Measurements from ENCODE around the gene GALNT14. TPM values are rescaled to one million over a fixed set of nuclear protein-coding genes. Genes with fewer than 3 reads are reported as not detected.
A peak's percentile ranks its signal among the peaks of the same experiment; 100 is the strongest.

GALNT14 gene
- total RNA-seq, 1 donor from 2014 or later, result 7.4 TPM

GRCh38 chr2:30865243-30865642 lies 273.0 kb downstream of the GALNT14 start:
- Mint-ChIP-seq H3K27me3 (peaks cover 49% of the 10 kb centered on the region), H3K36me3 (no peaks in the 10 kb centered on the region), H3K4me3 (no peak overlapping the region), H3K27ac (no peak overlapping the region), H3K4me1 (ENCODE audit: unreplicated experiment) (no peaks in the 10 kb centered on the region), H3K9me3 (no peaks in the 10 kb centered on the region)
- no peak for TF ChIP-seq CTCF (conservative IDR thresholded peaks at IDR 0.05)
- no peak for DNase-seq (ENCODE audit: extremely low spot score, unreplicated experiment)

GRCh38 chr2:30862054-30862651 lies 276.1 kb downstream of the GALNT14 start:
- H3K4me1 Mint-ChIP-seq (ENCODE audit: unreplicated experiment), result no peaks in the 10 kb centered on the region
- no peaks in the 10 kb centered on the region for H3K36me3 Mint-ChIP-seq
- H3K4me3 Mint-ChIP-seq, result no peak overlapping the region
- no peak for DNase-seq (ENCODE audit: extremely low spot score, unreplicated experiment)
- TF ChIP-seq CTCF (conservative IDR thresholded peaks at IDR 0.05), result peak; percentile 91
- peaks cover 31% of the 10 kb centered on the region for H3K27me3 Mint-ChIP-seq
- no peaks in the 10 kb centered on the region for H3K9me3 Mint-ChIP-seq
- no peak overlapping the region for H3K27ac Mint-ChIP-seq

- no peak for TF ChIP-seq CTCF (conservative IDR thresholded peaks at IDR 0.05)
- Mint-ChIP-seq H3K27me3 (peaks cover 21% of the 10 kb centered on the region), H3K9me3 (no peaks in the 10 kb centered on the region), H3K4me1 (ENCODE audit: unreplicated experiment) (no peaks in the 10 kb centered on the region), H3K36me3 (no peaks in the 10 kb centered on the region), H3K4me3 (no peak overlapping the region), H3K27ac (no peak overlapping the region)
- DNase-seq (ENCODE audit: extremely low spot score, unreplicated experiment), result no peak
Observed at GRCh38 chr2:30860726-30861125, 277.5 kb downstream of the GALNT14 start.

Other genes starting within 250 kb of the GALNT14 start
- gene CAPN14, start 79.1 kb upstream of the GALNT14 start, total RNA-seq (ENCODE audit: low replicate concordance), result 0.12 and 0.39 TPM in 2 replicates
- gene EHD3, start 95.7 kb upstream of the GALNT14 start, total RNA-seq (ENCODE audit: low replicate concordance), result 5.3 and 8.9 TPM in 2 replicates

Measured in type B pancreatic cell (in vitro differentiated cells).